Neural cell (in vitro differentiated cells): Measurements from ENCODE around the gene WNK2. TPM values are rescaled to one million over a fixed set of nuclear protein-coding genes. Genes with fewer than 3 reads are reported as not detected.

Source experiments
- H2AFZ ChIP-seq: fragments of 200-600, 300-800 bp; sonication (generic), shearing (Covaris generic); 2 replicates; pipeline ENCODE4 v1.6.0; 2014; ENCODE audit warnings: low read depth, mild to moderate bottlenecking, antibody characterized with exemption, low read length, moderate library complexity
- H3F3A ChIP-seq: fragments of 200-600 bp; shearing (Covaris generic); 2 replicates; pipeline ENCODE4 v1.6.1; 2016; ENCODE audit warnings: mild to moderate bottlenecking, moderate library complexity, mixed read lengths, antibody characterized with exemption, low read length; ENCODE audit not compliant: insufficient read depth, poor library complexity, severe bottlenecking
- H3K27ac ChIP-seq: fragments of 200-600, 300-800 bp; sonication (generic), shearing (Covaris generic); 2 replicates; pipeline ENCODE4 v1.5.1; 2014; ENCODE audit warnings: mild to moderate bottlenecking, low read length, moderate library complexity
- H3K27me3 ChIP-seq: fragments of 300-800, 200-600 bp; sonication (generic), shearing (Covaris generic); 2 replicates; pipeline ENCODE4 v1.6.0; 2014; ENCODE audit warnings: mild to moderate bottlenecking, low read depth, low read length, moderate library complexity; ENCODE audit not compliant: insufficient read depth
- H3K36me3 ChIP-seq: fragments of 300-800, 200-600 bp; sonication (generic), shearing (Covaris generic); 2 replicates; pipeline ENCODE4 v1.5.1; 2014; ENCODE audit warnings: mild to moderate bottlenecking, antibody characterized with exemption, low read length, moderate library complexity; ENCODE audit not compliant: insufficient read depth
- H3K4me2 ChIP-seq: fragments of 300-800, 200-600 bp; sonication (generic), shearing (Covaris generic); 2 replicates; pipeline ENCODE4 v1.6.0; 2014; ENCODE audit warnings: mild to moderate bottlenecking, low read length
- H3K4me3 ChIP-seq: fragments of 300-800, 200-600 bp; sonication (generic), shearing (Covaris generic); 2 replicates; pipeline ENCODE4 v1.5.1; 2014; ENCODE audit warnings: mild to moderate bottlenecking, low read length, moderate library complexity
- H3K79me2 ChIP-seq: fragments of 200-600 bp; shearing (Covaris generic); replicated peaks from 2 replicates; pipeline ENCODE4 v1.6.0; 2014; ENCODE audit warnings: mild to moderate bottlenecking, low read length, moderate library complexity; ENCODE audit not compliant: insufficient read depth
- H3K9ac ChIP-seq: fragments of 300-800, 200-600 bp; sonication (generic), shearing (Covaris generic); 2 replicates; pipeline ENCODE4 v1.6.1; 2016; ENCODE audit warnings: mild to moderate bottlenecking, low read length, mixed read lengths
- H3K9me2 ChIP-seq: fragments of 200-600 bp; shearing (Covaris generic); 2 replicates; pipeline ENCODE4 v1.6.1; 2016; ENCODE audit warnings: mild to moderate bottlenecking, low read length, mixed read lengths; ENCODE audit not compliant: insufficient read depth
- H3K9me3 ChIP-seq: fragments of 200-600, 300-800 bp; sonication (generic), shearing (Covaris generic); 2 replicates; pipeline ENCODE4 v1.6.1; 2016; ENCODE audit warnings: mild to moderate bottlenecking, mixed run types, low read length, moderate library complexity, mixed read lengths
- H4K20me1 ChIP-seq: fragments of 200-600 bp; shearing (Covaris generic); 2 replicates; pipeline ENCODE4 v1.6.1; 2016; ENCODE audit warnings: mild to moderate bottlenecking, mixed run types; ENCODE audit not compliant: insufficient read depth
- EP300 ChIP-seq: fragments of 450-650 bp; conservative IDR thresholded peaks from 2 replicates; pipeline ENCODE4 v1.6.1; 2014; ENCODE audit warnings: antibody characterized with exemption, mild to moderate bottlenecking, moderate library complexity; ENCODE audit not compliant: poor library complexity, severe bottlenecking
- EZH2 ChIP-seq: fragments of 200-600, 300-800 bp; shearing (Covaris generic), sonication (generic); IDR thresholded peaks from 2 replicates; pipeline ENCODE4 v1.6.1; 2014; ENCODE audit warnings: antibody characterized with exemption, low read length, borderline replicate concordance, mild to moderate bottlenecking; ENCODE audit not compliant: insufficient read depth, poor library complexity, severe bottlenecking
- MXI1 ChIP-seq: fragments of 450-650 bp; conservative IDR thresholded peaks from 2 replicates; pipeline ENCODE4 v1.6.1; 2014; ENCODE audit warnings: antibody characterized with exemption, mild to moderate bottlenecking; ENCODE audit not compliant: poor library complexity, severe bottlenecking
- POLR2AphosphoS5 ChIP-seq: IDR thresholded peaks from 2 replicates; pipeline ENCODE4 v1.6.1; 2012
- RAD21 ChIP-seq: fragments of 450-650 bp; conservative IDR thresholded peaks from 2 replicates; pipeline ENCODE4 v1.6.1; 2014; ENCODE audit warnings: antibody characterized with exemption, mild to moderate bottlenecking, moderate library complexity
- SMC3 ChIP-seq: fragments of 450-650 bp; conservative IDR thresholded peaks from 2 replicates; pipeline ENCODE4 v1.6.1; 2014; ENCODE audit warnings: antibody characterized with exemption, mild to moderate bottlenecking, moderate library complexity; ENCODE audit not compliant: poor library complexity
- TAF1 ChIP-seq: IDR thresholded peaks from 2 replicates; pipeline ENCODE4 v1.6.1; 2012; ENCODE audit warnings: low read depth
- polyA plus RNA-seq: library from polyadenylated mRNA; depleted of rRNA; stranded (reverse); fragments of >200 nt; gene quantifications from 2 replicates; pipeline ENCODE4 v1.2.3, GENCODE V29; 2014
- TF ChIP-seq, protein P1 (sequence below): fragments of 450-650 bp; IDR thresholded peaks from 2 replicates; pipeline ENCODE4 v1.5.1; 2014; ENCODE audit warnings: antibody characterized with exemption, mild to moderate bottlenecking, moderate library complexity; ENCODE audit not compliant: poor library complexity, severe bottlenecking
- TF ChIP-seq, protein P2 (sequence below): IDR thresholded peaks from 2 replicates; pipeline ENCODE4 v1.6.1; 2012; ENCODE audit warnings: borderline replicate concordance

Gene WNK2
- polyA plus RNA-seq, 1 donor from 2014 or later = 37.1 TPM

DNA sequence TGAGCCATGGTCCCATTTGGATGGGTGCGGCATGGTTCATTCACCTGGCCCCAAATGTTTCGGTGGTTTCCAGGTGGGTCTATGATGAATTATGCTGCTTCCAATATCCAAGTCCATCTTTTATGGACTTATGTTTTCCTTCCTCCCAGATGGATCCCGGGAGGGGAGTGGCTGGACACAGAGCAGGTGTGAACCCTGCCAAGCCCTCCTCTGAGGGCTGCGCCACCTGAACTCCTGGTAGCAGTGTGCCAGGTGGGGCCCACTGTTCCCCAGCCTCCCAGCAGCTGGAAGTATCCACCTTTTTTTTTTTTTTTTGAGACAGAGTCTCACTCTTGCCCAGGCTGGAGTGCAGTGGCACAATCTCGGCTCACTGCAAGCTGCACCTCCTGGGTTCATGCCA is 42.9 kb downstream of the WNK2 start:
- no peaks in the 10 kb centered on the region for H3F3A ChIP-seq
- no peaks in the 10 kb centered on the region for H3K9me2 ChIP-seq
- H3K4me2 ChIP-seq = no peak overlapping the region
- H4K20me1 ChIP-seq = no peaks in the 10 kb centered on the region
- no peak overlapping the region for H2AFZ ChIP-seq
- no peaks in the 10 kb centered on the region for H3K36me3 ChIP-seq
- H3K4me3 ChIP-seq = no peak overlapping the region
- no peak overlapping the region for H3K9ac ChIP-seq
- peaks cover 4% of the 10 kb centered on the region for H3K79me2 ChIP-seq
- no peaks in the 10 kb centered on the region for H3K9me3 ChIP-seq
- no peak overlapping the region for H3K27ac ChIP-seq
- H3K27me3 ChIP-seq = no peaks in the 10 kb centered on the region
- TF ChIP-seq, protein P1, sequence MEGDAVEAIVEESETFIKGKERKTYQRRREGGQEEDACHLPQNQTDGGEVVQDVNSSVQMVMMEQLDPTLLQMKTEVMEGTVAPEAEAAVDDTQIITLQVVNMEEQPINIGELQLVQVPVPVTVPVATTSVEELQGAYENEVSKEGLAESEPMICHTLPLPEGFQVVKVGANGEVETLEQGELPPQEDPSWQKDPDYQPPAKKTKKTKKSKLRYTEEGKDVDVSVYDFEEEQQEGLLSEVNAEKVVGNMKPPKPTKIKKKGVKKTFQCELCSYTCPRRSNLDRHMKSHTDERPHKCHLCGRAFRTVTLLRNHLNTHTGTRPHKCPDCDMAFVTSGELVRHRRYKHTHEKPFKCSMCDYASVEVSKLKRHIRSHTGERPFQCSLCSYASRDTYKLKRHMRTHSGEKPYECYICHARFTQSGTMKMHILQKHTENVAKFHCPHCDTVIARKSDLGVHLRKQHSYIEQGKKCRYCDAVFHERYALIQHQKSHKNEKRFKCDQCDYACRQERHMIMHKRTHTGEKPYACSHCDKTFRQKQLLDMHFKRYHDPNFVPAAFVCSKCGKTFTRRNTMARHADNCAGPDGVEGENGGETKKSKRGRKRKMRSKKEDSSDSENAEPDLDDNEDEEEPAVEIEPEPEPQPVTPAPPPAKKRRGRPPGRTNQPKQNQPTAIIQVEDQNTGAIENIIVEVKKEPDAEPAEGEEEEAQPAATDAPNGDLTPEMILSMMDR = no peak
- no peak for TF ChIP-seq TAF1

DNA sequence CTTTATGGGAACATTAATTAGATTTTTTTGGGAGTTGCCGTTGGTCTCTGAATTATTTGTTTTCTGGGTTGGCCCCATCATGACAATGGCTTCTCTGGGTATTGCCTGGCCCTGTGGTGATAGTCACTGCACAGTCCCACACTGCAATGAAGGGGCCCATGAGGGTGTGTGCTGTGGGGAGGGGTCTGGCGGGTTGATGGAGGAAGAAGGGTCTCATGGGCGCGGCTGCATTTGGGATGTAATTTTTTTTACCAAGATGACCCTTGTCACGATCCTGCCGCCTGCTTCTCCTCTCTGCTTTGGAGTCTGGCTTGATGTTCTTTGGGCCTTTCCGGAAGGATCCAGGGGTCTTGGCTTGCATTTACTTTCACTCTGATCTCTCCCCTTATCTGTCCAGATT is 44.1 kb downstream of the WNK2 start:
- H3K9ac ChIP-seq = no peak overlapping the region
- no peak overlapping the region for H2AFZ ChIP-seq
- H4K20me1 ChIP-seq = no peaks in the 10 kb centered on the region
- no peak overlapping the region for H3K27ac ChIP-seq
- H3K36me3 ChIP-seq = no peaks in the 10 kb centered on the region
- H3K79me2 ChIP-seq = peaks cover 4% of the 10 kb centered on the region
- TF ChIP-seq, protein P2, sequence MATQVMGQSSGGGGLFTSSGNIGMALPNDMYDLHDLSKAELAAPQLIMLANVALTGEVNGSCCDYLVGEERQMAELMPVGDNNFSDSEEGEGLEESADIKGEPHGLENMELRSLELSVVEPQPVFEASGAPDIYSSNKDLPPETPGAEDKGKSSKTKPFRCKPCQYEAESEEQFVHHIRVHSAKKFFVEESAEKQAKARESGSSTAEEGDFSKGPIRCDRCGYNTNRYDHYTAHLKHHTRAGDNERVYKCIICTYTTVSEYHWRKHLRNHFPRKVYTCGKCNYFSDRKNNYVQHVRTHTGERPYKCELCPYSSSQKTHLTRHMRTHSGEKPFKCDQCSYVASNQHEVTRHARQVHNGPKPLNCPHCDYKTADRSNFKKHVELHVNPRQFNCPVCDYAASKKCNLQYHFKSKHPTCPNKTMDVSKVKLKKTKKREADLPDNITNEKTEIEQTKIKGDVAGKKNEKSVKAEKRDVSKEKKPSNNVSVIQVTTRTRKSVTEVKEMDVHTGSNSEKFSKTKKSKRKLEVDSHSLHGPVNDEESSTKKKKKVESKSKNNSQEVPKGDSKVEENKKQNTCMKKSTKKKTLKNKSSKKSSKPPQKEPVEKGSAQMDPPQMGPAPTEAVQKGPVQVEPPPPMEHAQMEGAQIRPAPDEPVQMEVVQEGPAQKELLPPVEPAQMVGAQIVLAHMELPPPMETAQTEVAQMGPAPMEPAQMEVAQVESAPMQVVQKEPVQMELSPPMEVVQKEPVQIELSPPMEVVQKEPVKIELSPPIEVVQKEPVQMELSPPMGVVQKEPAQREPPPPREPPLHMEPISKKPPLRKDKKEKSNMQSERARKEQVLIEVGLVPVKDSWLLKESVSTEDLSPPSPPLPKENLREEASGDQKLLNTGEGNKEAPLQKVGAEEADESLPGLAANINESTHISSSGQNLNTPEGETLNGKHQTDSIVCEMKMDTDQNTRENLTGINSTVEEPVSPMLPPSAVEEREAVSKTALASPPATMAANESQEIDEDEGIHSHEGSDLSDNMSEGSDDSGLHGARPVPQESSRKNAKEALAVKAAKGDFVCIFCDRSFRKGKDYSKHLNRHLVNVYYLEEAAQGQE = no peak
- TF ChIP-seq MXI1 (no peak), RAD21 (no peak), EP300 (no peak), POLR2AphosphoS5 (no peak), EZH2 (no peak), SMC3 (no peak), TAF1 (no peak)
- TF ChIP-seq, protein P1 = no peak
- no peak overlapping the region for H3K4me3 ChIP-seq
- no peaks in the 10 kb centered on the region for H3F3A ChIP-seq
- no peak overlapping the region for H3K4me2 ChIP-seq
- no peaks in the 10 kb centered on the region for H3K9me3 ChIP-seq
- H3K27me3 ChIP-seq = no peaks in the 10 kb centered on the region
- no peaks in the 10 kb centered on the region for H3K9me2 ChIP-seq
